HL-60/S4 (cell line): ENCODE data around the gene AOPEP.

Experiments used
- in situ Hi-C: fragments of 300-500 bp; cut with MboI; formaldehyde crosslinking; loops from 2 replicates; pipeline ENCODE4 v1.14.3; 2022; ENCODE audit warnings: low sequenced_read_pairs

Gene AOPEP

DNA sequence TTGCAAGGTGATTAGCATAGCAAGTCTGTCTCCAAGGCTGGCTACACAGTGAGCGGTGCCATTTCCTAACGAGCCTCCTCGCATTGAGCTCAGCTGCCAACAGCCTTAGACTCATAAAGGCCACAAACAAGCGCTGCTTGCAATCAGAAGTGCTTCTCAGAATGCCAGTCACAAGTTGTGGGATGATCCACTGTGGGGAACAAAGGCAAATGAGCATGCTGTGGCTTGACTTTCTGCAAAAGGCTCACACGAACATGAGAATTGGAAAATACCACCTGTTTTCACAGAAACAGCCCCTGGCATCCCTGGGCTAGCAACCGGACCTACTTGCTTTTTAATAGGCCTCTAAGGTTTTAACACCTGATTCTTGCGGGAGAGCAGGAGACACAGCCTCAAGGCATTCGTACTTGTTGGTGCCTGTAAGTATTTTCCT is 375.5 kb downstream of the AOPEP start:
- in situ Hi-C loops = no loop called here

DNA sequence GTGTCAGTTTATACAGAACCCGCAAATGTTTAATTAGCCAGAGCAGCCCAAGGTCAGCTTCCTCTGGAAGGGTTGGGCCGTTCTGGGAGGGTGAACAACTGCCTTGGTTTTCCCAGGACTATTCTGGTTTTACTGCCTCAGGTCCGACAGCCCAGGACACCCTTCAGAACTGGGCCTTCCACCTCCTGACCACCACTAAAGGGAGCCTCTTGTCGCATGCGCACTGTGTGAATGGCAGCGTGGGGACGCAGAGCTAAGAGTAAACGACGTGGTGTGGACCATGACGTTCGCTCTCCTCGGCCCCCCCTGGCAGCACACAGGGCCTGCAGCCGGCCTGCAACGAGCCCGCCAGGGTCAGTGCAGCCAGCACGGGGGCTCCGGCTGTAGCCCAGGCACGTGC is 376.1 kb downstream of the AOPEP start:
- in situ Hi-C loops = no loop called here

DNA sequence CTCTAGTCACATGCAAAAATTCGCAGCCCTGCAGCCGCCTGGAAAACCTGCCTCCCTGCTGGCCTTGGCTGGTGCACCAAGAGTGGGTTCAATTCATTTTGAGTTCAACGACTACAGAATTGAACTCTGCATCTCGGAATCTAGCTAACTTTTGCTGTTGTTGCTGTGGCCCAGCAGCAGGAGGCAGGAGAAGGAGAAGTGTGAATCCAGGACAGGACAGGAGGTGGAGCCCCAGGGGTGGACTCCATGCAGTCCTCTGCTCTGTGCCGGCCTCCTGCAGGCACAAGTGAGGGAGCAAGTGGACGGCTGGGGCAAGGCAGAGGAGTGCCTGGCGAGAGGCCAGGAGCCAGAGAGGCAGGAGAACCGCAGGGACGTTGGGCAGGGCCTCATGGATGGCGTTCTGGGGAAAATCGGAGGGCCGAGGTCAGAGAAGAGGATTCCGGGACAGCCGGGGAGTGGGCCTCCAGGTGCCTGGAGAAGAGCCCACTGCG is 376.8 kb downstream of the AOPEP start:
- in situ Hi-C loops = no loop called here

DNA sequence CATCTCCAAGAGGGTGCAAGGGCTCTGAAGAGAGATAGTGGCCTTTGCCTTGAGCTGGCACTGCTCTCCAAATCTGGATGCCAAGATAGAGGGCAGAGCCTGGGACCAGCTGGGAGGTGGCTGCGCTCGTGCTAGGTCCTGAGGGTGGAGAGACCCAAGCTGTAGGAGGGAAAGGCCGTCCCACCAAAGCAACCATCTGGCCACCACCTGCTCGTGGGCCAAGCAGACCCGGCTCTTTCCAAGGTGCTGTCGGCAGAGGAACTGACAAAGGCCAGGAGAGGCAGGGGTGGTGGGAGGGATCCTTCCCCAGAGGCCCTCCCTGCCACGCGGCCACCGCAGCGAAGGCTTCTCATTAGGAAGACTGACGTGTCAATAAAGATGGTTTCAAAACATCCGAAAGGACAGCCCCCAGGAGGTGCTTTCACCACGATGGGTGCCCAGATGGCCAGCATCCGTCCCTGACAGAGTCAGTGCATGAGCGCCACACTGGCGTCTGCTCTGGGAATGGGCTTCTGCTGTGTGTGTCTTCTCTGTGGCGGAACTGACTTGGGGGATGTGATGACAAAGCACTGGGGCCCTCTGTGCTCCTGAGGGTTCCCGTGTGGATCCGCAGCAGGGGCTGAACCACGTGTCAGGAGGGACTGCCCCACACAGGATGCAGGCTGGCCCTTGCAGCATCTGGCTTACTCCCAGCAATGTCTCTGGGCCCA is 377.5 kb downstream of the AOPEP start:
- in situ Hi-C loops = no loop called here

DNA sequence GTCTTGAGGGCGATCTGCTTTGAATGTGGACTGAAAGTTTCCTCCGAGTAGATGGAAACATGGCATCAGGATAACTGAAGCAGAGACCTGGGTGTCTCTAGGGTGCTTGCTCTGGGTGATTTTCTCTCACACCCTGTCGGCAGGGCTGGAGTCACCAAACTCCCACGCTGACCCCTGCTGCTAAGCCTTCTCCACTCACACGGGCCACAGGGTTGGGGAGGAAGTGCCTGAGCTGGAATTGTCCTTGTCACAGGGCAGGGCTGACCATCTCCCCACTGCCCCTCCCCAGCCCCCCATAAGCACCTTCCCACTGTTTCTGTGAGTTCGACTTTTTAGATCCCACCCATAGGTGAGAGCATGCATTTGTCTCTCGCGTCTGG is 378.1 kb downstream of the AOPEP start:
- in situ Hi-C loops = no loop called here

DNA sequence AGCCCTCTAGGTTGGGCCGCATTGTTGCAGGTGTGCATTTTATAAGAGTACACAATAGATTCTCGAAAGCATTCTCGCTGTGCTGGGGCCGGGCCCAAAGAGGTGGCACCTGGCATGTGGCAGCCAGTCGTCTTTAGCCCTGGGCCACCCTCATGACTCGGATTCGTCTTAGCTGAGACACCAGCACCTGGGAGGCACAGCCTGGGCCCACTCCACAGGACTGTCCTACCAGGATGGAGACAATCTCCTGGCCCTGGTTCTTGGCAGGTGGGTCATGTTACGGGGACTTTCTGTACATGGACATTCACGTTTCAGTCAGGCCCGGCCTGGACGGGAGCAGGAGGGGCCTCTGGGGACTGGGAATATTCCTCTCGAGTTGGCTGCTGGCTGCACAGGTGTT is 378.5 kb downstream of the AOPEP start:
- in situ Hi-C loops = no loop called here

DNA sequence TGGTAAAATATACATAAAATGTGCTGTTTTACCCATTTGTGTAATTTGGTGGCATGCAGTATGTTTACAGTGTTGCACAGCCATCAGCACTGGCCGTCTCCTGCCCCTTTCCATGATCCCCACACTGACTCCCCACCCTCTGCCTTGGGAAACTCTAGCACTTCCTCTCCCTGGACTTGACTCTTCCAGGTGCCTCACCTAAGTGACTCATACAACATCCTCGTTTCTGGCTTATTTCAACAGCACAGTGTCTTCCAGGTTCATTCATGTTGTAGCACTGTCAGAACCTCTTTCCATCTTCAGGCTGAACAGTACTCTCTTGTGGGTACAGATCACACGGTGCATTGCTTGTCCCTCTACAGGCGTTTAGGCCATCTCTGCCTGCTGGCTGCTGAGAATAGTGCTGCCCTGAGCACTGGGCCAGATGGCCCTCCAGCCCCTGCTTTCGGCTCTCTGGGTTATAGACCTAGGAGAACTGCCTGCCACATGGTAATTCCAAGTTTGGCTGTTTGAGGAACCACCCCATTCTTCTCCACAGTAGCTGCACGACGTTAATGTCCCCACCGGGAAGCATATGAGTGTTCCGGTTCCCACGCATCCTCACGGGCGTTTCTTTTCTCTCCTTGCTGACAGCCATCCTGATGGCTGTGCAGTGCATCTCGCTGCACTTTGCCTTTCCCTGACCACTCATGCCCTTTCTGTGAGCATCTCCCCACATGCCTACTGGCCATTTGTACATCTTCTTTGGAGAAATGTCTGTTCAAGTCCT is 379.2 kb downstream of the AOPEP start:
- in situ Hi-C loops = no loop called here

DNA sequence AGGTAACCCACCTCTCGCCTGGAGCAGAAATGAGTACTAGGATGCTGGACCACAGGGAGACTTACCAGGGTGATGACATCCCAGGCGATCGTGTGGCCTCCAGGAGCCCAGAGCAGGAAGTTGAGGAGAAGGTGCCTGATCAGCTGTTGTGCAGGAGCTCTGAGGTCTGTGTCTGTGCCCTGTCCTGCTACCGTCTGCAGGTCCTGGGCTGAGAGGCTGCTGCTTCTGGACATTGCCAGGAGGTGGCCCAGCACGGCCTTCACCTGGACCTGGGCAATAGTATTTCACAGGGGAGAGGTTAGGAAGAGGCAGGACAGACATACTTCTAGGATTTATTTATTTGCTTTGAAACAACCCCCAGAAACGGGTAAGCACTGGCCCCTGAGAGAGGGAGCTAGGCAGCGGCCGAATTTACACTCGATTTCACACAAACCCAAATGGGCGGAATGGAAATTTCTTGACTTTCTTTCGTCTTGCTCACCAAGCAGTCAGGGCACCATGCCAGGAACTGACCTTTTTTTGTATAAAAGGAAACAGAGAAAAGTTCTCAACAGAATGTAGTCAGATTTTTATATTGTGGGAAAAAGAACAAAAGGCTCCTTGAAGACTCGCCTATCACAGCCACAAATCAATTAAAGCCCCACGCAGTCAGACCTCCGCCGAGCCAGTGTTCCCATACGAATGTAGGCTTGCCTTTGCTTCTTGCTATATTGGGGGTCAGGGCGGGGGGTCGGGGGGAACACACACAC is 380.7 kb downstream of the AOPEP start:
- in situ Hi-C loops = no loop called here

DNA sequence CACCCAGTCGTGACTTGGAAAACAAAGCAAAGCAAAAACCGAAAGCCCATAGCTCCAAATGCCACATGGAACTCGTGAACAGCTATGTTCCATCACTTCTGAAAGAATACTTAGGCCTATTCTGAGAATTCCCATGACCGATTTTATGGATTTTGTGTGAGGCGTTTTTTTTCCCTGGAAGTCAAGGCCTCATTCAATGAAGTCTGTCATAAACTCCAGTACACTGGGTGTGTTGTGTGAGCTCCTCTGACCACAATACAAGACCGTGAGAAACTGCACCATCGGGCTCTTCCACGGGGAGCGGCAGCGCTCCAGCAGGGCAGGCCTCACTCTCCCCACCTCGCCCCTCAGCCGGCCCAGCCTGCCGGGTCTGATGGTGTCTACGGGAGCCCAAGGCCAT is 381.5 kb downstream of the AOPEP start:
- in situ Hi-C loops = no loop called here

DNA sequence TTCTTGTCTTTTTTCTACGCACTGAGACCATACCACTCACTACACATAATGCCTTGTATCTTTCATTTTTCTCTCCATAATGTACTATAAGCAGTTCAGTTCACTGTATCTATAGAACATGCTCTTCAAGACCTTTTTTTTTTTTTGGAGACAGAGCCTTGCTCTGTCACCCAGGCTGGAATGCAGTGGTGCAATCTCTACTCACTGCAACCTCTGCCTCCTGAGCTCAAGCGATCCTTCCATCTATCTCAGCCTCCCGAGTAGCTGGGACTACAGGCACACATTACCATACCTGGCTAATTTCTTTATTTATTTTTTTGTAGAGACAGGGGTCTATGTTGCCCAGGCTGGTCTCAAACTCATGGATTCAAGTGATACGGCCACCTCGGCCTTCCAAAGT is 382.3 kb downstream of the AOPEP start:
- in situ Hi-C loops = no loop called here

DNA sequence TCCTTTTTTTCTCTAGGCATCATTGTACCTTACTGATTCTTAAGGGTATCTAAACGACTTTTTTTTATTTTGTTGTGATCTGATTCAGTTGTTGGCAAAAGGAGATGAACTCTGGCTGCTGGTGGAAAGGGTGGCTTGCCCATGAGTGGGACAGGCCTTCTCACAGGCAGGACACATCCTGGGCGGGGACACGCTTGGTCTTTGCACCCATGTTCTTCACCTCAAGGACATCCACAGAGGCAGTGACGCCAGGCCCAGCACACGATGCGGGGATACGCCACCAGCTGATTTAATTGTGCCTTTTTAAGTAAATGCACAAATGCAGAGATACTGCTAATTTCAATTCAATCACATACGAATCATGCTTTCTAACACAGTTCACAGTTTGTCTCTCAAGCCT is 383.0 kb downstream of the AOPEP start:
- in situ Hi-C loops = no loop called here

DNA sequence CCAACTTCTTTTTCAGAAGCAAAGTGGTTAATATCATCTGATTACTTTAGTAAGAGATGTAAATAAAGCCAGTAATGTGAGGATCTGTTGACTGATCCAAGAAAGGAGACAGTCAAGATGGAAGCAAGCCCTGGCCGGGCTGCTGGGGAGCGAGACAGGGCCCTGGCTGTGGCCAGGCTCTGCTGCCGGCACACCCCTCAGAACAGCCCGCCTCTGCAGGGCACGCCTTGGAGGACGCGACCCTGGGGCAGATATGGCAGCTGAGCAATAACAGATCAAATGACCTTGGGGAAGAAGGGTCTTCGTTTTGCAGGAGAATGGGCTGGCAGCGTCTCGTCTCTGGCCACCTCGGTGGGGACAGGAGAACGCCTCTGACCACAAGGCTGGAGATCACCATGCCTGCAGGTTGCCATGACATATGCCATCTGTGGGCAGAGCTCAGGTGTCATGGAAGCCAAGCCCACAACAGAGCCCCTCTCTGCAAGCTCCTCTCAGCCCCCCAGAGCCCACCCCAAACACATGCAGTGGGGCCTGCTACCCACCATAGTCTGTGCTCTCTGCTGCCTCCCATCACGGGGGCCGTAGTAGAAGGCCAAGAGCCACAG is 384.5 kb downstream of the AOPEP start:
- in situ Hi-C loops = no loop called here

DNA sequence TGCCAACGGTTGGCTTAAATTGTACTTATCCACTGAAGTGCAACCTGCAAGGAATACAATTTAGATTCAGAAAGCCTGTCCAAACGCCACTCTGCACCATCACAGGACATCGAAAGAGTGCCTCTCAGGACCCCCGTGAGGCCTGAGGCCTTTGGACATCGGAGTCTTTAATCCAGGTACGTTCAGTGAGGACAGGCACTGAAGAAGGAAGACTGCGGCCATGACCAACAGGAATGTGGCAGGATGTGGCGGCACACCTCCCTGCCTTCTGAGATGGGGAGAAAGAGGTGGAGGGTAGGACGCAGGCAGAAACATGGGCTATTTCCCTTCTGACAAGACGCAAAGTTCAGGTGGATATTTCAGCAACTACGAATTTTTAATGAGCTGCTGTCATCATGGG is 385.2 kb downstream of the AOPEP start:
- in situ Hi-C loops = no loop called here

DNA sequence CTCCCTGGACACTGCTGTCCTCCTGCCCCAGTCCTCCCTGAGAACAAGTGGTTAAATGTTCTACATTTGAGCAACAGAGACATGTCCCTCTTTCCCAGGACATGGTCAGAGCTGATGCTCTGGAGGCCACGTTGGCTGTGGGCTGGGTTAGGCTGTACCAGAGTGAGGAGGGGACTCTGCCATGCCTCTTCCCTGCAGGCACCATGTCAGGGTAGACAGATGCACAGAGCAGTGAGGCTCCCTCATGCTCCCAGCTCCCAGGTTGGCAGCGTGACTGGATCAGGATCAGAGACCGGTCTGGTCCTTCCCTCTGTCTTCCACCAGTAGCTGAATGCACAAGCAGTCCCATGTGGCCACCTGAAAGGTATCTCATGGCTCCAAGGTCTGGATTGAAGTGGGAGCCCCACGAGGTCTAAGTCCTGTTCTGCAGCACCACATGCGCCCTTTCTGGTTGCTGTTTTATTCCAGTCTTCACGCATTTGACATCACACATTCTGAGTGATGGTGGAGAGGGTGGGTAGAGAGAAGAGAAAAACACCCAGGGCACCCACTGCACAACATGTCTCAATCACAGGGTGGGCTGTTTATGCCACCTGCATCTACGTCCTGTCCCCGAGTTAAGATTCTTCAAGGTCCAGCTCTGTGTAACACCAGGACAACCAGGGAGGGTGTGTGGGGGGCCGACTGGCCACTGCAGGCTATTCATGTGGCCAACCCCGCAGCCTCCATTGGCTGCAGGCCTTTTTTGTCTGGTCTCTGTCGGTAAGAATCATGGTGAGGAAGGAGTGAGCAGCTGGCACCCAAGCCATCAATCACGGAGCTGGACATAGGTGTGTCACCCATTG is 386.2 kb downstream of the AOPEP start:
- in situ Hi-C loops = no loop called here

DNA sequence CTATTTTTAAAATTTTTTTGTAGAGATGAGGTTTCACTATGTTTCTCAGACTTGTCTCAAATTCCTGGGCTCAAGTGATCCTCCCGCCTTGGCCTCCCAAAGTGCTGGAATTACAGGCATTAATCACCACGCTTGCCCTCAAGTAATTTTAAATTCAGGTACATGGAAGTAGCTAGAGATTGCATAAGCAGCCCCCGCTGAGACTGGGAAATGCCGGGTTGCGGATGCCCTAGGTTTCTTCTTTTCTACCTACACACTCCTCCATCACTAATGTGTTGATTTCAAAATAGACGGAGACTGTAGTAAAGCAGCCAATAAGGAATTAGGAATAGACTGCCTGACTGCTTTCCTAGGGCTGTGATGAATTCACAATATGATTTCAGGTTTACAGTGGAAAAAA is 388.6 kb downstream of the AOPEP start:
- in situ Hi-C loops = no loop called here

DNA sequence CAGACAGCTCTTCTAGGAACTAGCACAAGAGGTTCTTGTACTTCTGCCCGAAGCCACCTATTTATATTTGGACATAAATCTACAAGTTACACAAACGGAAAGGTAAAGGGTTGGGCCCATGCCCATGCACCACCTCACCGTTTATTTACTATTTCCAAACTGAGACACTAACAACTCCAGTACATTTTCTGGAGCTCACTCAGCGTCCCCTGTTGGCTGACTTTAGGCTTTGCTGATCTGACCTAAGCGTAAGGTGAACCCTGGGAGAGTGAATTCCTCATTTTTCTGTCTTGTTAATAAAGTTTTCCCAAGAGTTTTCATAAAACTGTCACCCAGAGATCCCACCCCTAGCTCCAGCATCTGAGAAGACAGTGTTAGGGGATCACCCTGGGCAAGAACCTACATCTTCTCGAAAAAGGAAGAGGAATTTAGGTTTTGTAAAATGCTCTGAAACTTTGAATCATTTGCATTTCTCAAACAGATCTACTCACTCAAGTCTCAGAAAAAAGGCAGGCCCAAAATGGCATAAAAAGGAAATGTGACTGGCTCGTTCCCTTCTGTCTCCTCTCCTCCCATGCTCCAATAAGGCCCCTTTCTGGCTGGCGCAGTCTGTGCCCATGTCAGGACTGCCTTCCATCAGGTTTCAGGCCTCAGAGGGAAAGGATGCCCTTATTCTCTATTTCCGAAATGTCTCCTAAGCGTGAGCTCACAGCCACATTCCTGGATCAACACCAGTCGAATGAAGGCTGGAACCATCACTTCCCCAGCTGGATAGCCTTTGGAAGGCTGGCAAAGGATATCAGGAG is 389.7 kb downstream of the AOPEP start:
- in situ Hi-C loops = no loop called here

DNA sequence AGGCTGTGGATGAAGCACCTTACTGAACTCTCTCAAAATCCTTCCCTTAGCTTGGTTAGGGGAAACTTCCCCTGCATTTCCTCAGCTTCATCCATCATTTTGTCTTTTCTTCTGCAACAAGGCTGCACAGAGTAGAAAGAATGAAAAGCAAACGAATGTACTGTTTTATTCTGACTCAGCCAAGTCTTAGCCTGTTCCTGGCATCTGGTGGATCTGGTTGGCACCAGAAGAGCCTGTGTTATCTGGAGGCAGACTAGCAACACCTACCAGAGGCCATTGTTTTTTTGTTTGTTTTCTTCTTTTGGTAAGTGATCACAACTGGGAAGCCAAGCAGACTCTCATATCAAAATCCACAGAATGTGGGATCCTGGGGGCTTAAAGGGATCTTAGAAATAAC is 390.3 kb downstream of the AOPEP start:
- in situ Hi-C loops = no loop called here

DNA sequence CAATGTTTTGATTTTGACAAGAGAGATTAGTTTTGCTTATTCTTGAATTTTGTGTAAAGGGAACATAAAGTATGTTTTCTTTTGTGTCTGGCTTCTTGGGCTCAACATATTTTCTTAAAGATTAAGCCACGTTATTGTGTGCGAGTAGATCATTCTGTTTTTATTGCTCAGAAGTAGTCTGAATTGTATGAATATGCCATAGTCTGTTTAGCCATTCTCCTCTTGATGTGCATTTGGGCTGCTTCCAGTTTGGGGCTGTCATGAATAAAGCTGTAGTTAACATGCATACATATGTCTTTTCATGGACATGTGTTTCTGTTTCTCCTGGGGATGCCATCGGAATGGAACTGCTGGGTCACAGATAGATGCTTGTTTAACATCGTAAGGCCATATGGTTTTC is 392.1 kb downstream of the AOPEP start:
- in situ Hi-C loops = no loop called here

DNA sequence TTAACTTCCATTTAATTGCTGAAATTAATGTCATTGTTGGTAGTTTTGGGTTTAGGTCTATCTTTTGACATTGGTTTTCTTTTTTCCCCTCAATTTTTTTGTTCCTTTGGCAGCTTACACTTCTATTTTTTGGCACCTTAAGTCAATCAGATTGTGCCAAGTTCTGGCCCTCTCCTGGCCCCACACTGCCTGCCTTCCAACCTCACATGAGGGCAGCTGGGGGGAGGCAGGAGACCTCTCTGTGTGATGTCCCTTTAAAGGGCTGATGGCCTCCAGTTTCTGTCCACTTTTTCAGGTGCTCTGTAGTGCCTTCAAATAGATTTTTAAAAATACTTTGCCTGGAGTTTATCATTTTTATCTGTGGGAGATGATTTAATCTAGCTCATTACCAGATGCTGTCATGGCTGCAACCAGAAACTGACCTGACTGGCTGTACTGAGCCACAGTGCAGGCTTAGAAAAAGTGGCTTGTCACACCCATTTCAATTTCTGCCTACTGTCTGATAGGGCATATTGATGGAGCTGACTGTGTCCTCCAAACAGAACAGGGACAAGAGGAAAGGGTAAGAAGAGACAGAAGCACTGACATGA is 394.4 kb downstream of the AOPEP start:
- in situ Hi-C loops = loop anchor here (10.0 kb wide), 1 partner anchor 336 kb away; no protein-coding TSS in a partner anchor
